Panc1 (cell line): ENCODE results near the gene SLC9A9. TPM values are rescaled to one million over a fixed set of nuclear protein-coding genes. Genes with fewer than 3 reads are reported as not detected.

Experiments used
- ATAC-seq: fragments of 200-7000 bp; cut with Tn5 transposase; 2 replicates; pipeline ENCODE4 v1.9.1; 2020; ENCODE audit warnings: mild to moderate bottlenecking, moderate library complexity
- BruUV-seq: library from RNA; stranded (reverse); fragments of 400-500 nt; replicated peaks from 2 replicates; lab custom pipeline; 2021; lab: Mats Ljungman, UMichigan
- CTCF ChIA-PET: fragments of 300-600 bp; sonication (Branson Sonifier 250); formaldehyde crosslinking; loops from one replicate; lab custom pipeline; 2022; ENCODE audit warnings: antibody characterized with exemption; lab: Charles Lee
- POLR2A ChIA-PET: fragments of 300-600 bp; sonication (Branson Sonifier 250); formaldehyde crosslinking; loops from one replicate; lab custom pipeline; 2022; ENCODE audit warnings: antibody characterized with exemption; lab: Charles Lee
- DNase-seq: peaks from one replicate; pipeline ENCODE4 v3.0.0-alpha.2; 2010; ENCODE audit warnings: low read depth, low spot score
- H3K27ac ChIP-seq: 2 replicates; pipeline ENCODE4 v1.5.1; 2011; ENCODE audit warnings: mild to moderate bottlenecking, low read length, inconsistent platforms
- H3K27me3 ChIP-seq: fragments of 200-500 bp; sonication (Bioruptor generic); 2 replicates; pipeline ENCODE4 v1.6.0; 2014; ENCODE audit warnings: low read length, inconsistent platforms; ENCODE audit not compliant: control insufficient read depth, insufficient read depth
- H3K36me3 ChIP-seq: fragments of 200-500 bp; sonication (Bioruptor generic); 2 replicates; pipeline ENCODE4 v1.5.1; 2014; ENCODE audit warnings: inconsistent platforms, mild to moderate bottlenecking, low read length, moderate library complexity; ENCODE audit not compliant: control insufficient read depth, insufficient read depth
- H3K4me1 ChIP-seq: 2 replicates; pipeline ENCODE4 v1.5.1; 2011; ENCODE audit warnings: inconsistent platforms, mild to moderate bottlenecking, low read length, moderate library complexity; ENCODE audit not compliant: control insufficient read depth, insufficient read depth
- H3K4me3 ChIP-seq, 2 experiments: 2 replicates each; pipeline ENCODE4 v1.5.1; 2011 to 2012; ENCODE audit warnings: low read depth in 2 of 2, low read length in 2 of 2, mild to moderate bottlenecking in 2 of 2, inconsistent platforms in 1 of 2, moderate library complexity in 1 of 2
- H3K9me3 ChIP-seq: fragments of 200-500 bp; sonication (Bioruptor generic); 2 replicates; pipeline ENCODE4 v1.5.1; 2014; ENCODE audit warnings: low read depth, mild to moderate bottlenecking, inconsistent platforms, low read length, moderate library complexity; ENCODE audit not compliant: control insufficient read depth, insufficient read depth
- CTCF ChIP-seq: fragments of 450-650 bp; IDR thresholded peaks from 2 replicates; pipeline ENCODE4 v1.5.1; 2017; ENCODE audit warnings: mild to moderate bottlenecking
- POLR2AphosphoS5 ChIP-seq: IDR thresholded peaks from 2 replicates; pipeline ENCODE4 v1.6.1; 2012; ENCODE audit warnings: mild to moderate bottlenecking, low read depth, low read length, moderate library complexity
- REST ChIP-seq, 2 experiments: IDR thresholded peaks; 2 replicates each; pipeline ENCODE4 v1.6.1; 2011 to 2012; ENCODE audit warnings: low read depth in 2 of 2, control low read depth in 1 of 2, low read length in 1 of 2, mild to moderate bottlenecking in 1 of 2, moderate library complexity in 1 of 2; ENCODE audit not compliant: insufficient read depth in 1 of 2
- SIN3A ChIP-seq: IDR thresholded peaks from 2 replicates; pipeline ENCODE4 v1.6.1; 2012; ENCODE audit warnings: low read depth, mild to moderate bottlenecking, low read length, moderate library complexity, borderline replicate concordance; ENCODE audit not compliant: insufficient read depth
- TCF7L2 ChIP-seq: IDR thresholded peaks from 2 replicates; pipeline ENCODE4 v1.6.1; 2011; ENCODE audit warnings: mild to moderate bottlenecking, low read depth, low read length, inconsistent platforms
- in situ Hi-C: cut with HindIII; loops from 2 replicates; pipeline ENCODE4 v1.10.0; 2016; ENCODE audit warnings: low sequenced_read_pairs, low pct_unique_long_range_greater_than_20kb
- intact Hi-C: fragments of 100-400 bp; cut with micrococcal nuclease; formaldehyde crosslinking; loops from one replicate; pipeline ENCODE4 v1.10.0; 2022; ENCODE audit not compliant: unreplicated experiment
- total RNA-seq: library from RNA; stranded (reverse); gene quantifications from one replicate; pipeline ENCODE4 v1.2.1, GENCODE V29; 2021; ENCODE audit not compliant: unreplicated experiment

The SLC9A9 gene
- total RNA-seq, 1 experiment from 2014 or later, result not detected

- no peak overlapping the region for H3K27ac ChIP-seq
- no peaks in the 10 kb centered on the region for H3K9me3 ChIP-seq
- intact Hi-C loops, result no loop called here
- no peaks in the 10 kb centered on the region for H3K4me1 ChIP-seq
- no peaks in the 10 kb centered on the region for H3K27me3 ChIP-seq
- in situ Hi-C loops, result no loop called here
- H3K4me3 ChIP-seq, result no peak overlapping the region
- ChIA-PET POLR2A (no interaction called here), CTCF (no interaction called here)
- no TSS peak for BruUV-seq
- no peak for ATAC-seq
- TF ChIP-seq CTCF, result no peak
- TF ChIP-seq POLR2AphosphoS5, result no peak
- no peak for TF ChIP-seq REST (IDR thresholded peaks at IDR 0.05; ENCODE audit: insufficient read depth in 1 of 2, low read depth in 2 of 2, low read length in 1 of 2)
- no peak for TF ChIP-seq SIN3A
- TF ChIP-seq TCF7L2, result no peak
- DNase-seq, result no peak
- no peaks in the 10 kb centered on the region for H3K36me3 ChIP-seq
These were observed 336.9 kb downstream of the SLC9A9 start for GRCh38 chr3:143511174-143511879.

- POLR2A ChIA-PET, result no interaction called here
- H3K4me3 ChIP-seq, result no peak overlapping the region
- H3K27ac ChIP-seq, result no peak overlapping the region
- BruUV-seq, result no TSS peak
- CTCF ChIA-PET, result no interaction called here
- intact Hi-C loops (no loop called here), in situ Hi-C loops (no loop called here)
- DNase-seq (no peak), ATAC-seq (no peak)
- H3K9me3 ChIP-seq, result no peaks in the 10 kb centered on the region
- no peaks in the 10 kb centered on the region for H3K36me3 ChIP-seq
- no peak for TF ChIP-seq SIN3A
- TF ChIP-seq REST (IDR thresholded peaks at IDR 0.05; ENCODE audit: insufficient read depth in 1 of 2, low read depth in 2 of 2, low read length in 1 of 2), result no peak
- TF ChIP-seq TCF7L2, result no peak
- TF ChIP-seq CTCF, result no peak
- TF ChIP-seq POLR2AphosphoS5, result no peak
- no peaks in the 10 kb centered on the region for H3K4me1 ChIP-seq
- no peaks in the 10 kb centered on the region for H3K27me3 ChIP-seq
These were observed 337.7 kb downstream of the SLC9A9 start for GRCh38 chr3:143510601-143511000.
